IMR-90 (cell line): ENCODE measurements around the gene MTF1. TPM values are rescaled to one million over a fixed set of nuclear protein-coding genes. Genes with fewer than 3 reads are reported as not detected.
"Not testable (repeated sequence)": the region's sequence is repeated elsewhere in the genome, so short reads cannot be mapped to it uniquely, and the experiment has no call there.

Experiments
- ATAC-seq: fragments of 200-7000 bp; cut with Tn5 transposase; 2 replicates; pipeline ENCODE4 v1.9.1; 2020; ENCODE audit warnings: low read depth, mild to moderate bottlenecking, moderate library complexity
- BruUV-seq: library from RNA; stranded (reverse); fragments of 400-500 nt; replicated peaks from 2 replicates; lab custom pipeline; 2021; lab: Mats Ljungman, UMichigan
- CTCF ChIA-PET: fragments of 300-600 bp; formaldehyde crosslinking; extraction: SDS; loops from one replicate; lab custom pipeline; 2021; ENCODE audit warnings: antibody characterized with exemption; lab: Yijun Ruan, JAX
- POLR2A ChIA-PET: fragments of 300-600 bp; sonication (Branson Sonifier 250); formaldehyde crosslinking; loops from one replicate; lab custom pipeline; 2022; ENCODE audit warnings: antibody characterized with exemption; ENCODE audit not compliant: unreplicated experiment; lab: Charles Lee
- DNase-seq: peaks from one replicate; pipeline ENCODE4 v3.0.0; 2013
- H2AFZ ChIP-seq: replicated peaks from 2 replicates; pipeline ENCODE3; 2013; ENCODE audit warnings: low read length, mild to moderate bottlenecking; ENCODE audit not compliant: poor library complexity
- H2AK5ac ChIP-seq: 2 replicates; pipeline ENCODE4 v1.6.1; 2013; ENCODE audit warnings: low read depth, low read length, inconsistent platforms
- H2AK9ac ChIP-seq: replicated peaks from 2 replicates; pipeline ENCODE3; 2013; ENCODE audit warnings: mild to moderate bottlenecking, low read depth, low read length, moderate library complexity; ENCODE audit not compliant: poor library complexity
- H2BK120ac ChIP-seq: 2 replicates; pipeline ENCODE4 v1.6.1; 2013; ENCODE audit warnings: low read depth, low read length, inconsistent platforms
- H2BK15ac ChIP-seq: 3 replicates; pipeline ENCODE4 v1.6.1; 2013; ENCODE audit warnings: low read depth, low read length, inconsistent platforms
- H2BK20ac ChIP-seq: 2 replicates; pipeline ENCODE4 v1.6.1; 2013; ENCODE audit warnings: low read depth, mild to moderate bottlenecking, inconsistent platforms, low read length, moderate library complexity
- H2BK5ac ChIP-seq: 2 replicates; pipeline ENCODE4 v1.6.1; 2013; ENCODE audit warnings: mild to moderate bottlenecking, low read depth, low read length, inconsistent platforms; ENCODE audit not compliant: poor library complexity, severe bottlenecking
- H3K14ac ChIP-seq: replicated peaks from 2 replicates; pipeline ENCODE4 v1.6.1; 2013; ENCODE audit warnings: low read depth, low read length, inconsistent platforms
- H3K18ac ChIP-seq: 2 replicates; pipeline ENCODE4 v1.6.1; 2013; ENCODE audit warnings: low read depth, low read length, control low read depth
- H3K23ac ChIP-seq: 2 replicates; pipeline ENCODE4 v1.6.1; 2013; ENCODE audit warnings: low read depth, low read length, inconsistent platforms
- H3K27ac ChIP-seq: 2 replicates; pipeline ENCODE4 v1.5.1; 2013; ENCODE audit warnings: mild to moderate bottlenecking, control low read depth, low read length; ENCODE audit not compliant: insufficient read depth
- H3K27me3 ChIP-seq: 2 replicates; pipeline ENCODE4 v1.6.1; 2013; ENCODE audit warnings: low read length; ENCODE audit not compliant: control insufficient read depth, insufficient read depth
- H3K36me3 ChIP-seq: 2 replicates; pipeline ENCODE4 v1.6.1; 2013; ENCODE audit warnings: low read length, mixed read lengths; ENCODE audit not compliant: control insufficient read depth, insufficient read depth
- H3K4ac ChIP-seq: 2 replicates; pipeline ENCODE4 v1.6.1; 2013; ENCODE audit warnings: low read depth, low read length, inconsistent platforms
- H3K4me1 ChIP-seq: 2 replicates; pipeline ENCODE4 v1.6.1; 2013; ENCODE audit warnings: low read length, mixed read lengths; ENCODE audit not compliant: control insufficient read depth, insufficient read depth
- H3K4me2 ChIP-seq: 2 replicates; pipeline ENCODE4 v1.6.1; 2013; ENCODE audit warnings: low read depth, mild to moderate bottlenecking, control low read depth, low read length, moderate library complexity
- H3K4me3 ChIP-seq: 2 replicates; pipeline ENCODE4 v1.5.1; 2013; ENCODE audit warnings: low read depth, mild to moderate bottlenecking, control low read depth, low read length, moderate library complexity; ENCODE audit not compliant: insufficient read depth
- H3K56ac ChIP-seq: 2 replicates; pipeline ENCODE4 v1.6.1; 2013; ENCODE audit warnings: low read length, inconsistent platforms; ENCODE audit not compliant: insufficient read depth; ENCODE audit errors: extremely low read depth
- H3K79me1 ChIP-seq, 2 experiments: 2 replicates each; pipeline ENCODE4 v1.6.1; 2013; ENCODE audit warnings: low read length in 2 of 2, inconsistent platforms in 1 of 2, low read depth in 1 of 2
- H3K9ac ChIP-seq: 2 replicates; pipeline ENCODE4 v1.6.1; 2013; ENCODE audit warnings: low read depth, low read length, control low read depth
- H3K9me1 ChIP-seq: 2 replicates; pipeline ENCODE4 v1.6.1; 2013; ENCODE audit warnings: low read length, inconsistent platforms; ENCODE audit not compliant: insufficient read depth
- H3K9me3 ChIP-seq: 2 replicates; pipeline ENCODE4 v1.6.1; 2013; ENCODE audit warnings: low read length; ENCODE audit not compliant: control insufficient read depth, insufficient read depth
- H4K20me1 ChIP-seq: 2 replicates; pipeline ENCODE4 v1.6.1; 2013; ENCODE audit warnings: low read length, inconsistent platforms; ENCODE audit not compliant: insufficient read depth
- H4K5ac ChIP-seq: 2 replicates; pipeline ENCODE4 v1.6.1; 2013; ENCODE audit warnings: mild to moderate bottlenecking, low read depth, low read length, control low read depth
- H4K8ac ChIP-seq, 2 experiments: 2 replicates each; pipeline ENCODE4 v1.6.1; 2013; ENCODE audit warnings: low read depth in 2 of 2, low read length in 2 of 2, control low read depth in 1 of 2, inconsistent platforms in 1 of 2
- H4K91ac ChIP-seq: 2 replicates; pipeline ENCODE4 v1.6.1; 2013; ENCODE audit warnings: low read depth, low read length, inconsistent platforms; ENCODE audit not compliant: insufficient read depth
- WGBS, 2 experiments: methylation state at CpG; one replicate each; pipeline versions ENCODE4 v1.1.5 to v1.1.7; 2013; ENCODE audit warnings: missing lambda C conversion rate in 2 of 2; ENCODE audit not compliant: insufficient read length in 1 of 2; ENCODE audit errors: extremely low coverage in 2 of 2; 5-methylcytosine and 5-hydroxymethylcytosine counted together
- dilution Hi-C: fragments of 300-500 bp; cut with HindIII; formaldehyde crosslinking; loops from one replicate; pipeline ENCODE4 v1.14.3; 2018; ENCODE audit warnings: low sequenced_read_pairs; ENCODE audit not compliant: unreplicated experiment
- in situ Hi-C: fragments of 300-500 bp; cut with MboI; formaldehyde crosslinking; loops from 3 replicates; pipeline ENCODE4 v1.14.3; 2019; ENCODE audit warnings: low sequenced_read_pairs, inconsistent platforms, mixed read lengths
- intact Hi-C: fragments of 100-400 bp; cut with micrococcal nuclease; formaldehyde crosslinking; loops from 2 replicates; pipeline ENCODE4 v1.10.0; 2022
- polyA plus RNA-seq, 3 experiments: library from polyadenylated mRNA; depleted of rRNA; stranded (reverse); fragments of >200 nt; gene quantifications; 2 replicates each; pipeline ENCODE4 v1.2.3, GENCODE V29; 2012; ENCODE audit warnings: low replicate concordance in 1 of 3
- total RNA-seq: library from RNA; depleted of rRNA; stranded (reverse); fragments of >200 nt; gene quantifications from 2 replicates; pipeline ENCODE4 v1.2.3, GENCODE V29; 2012

Gene MTF1
- total and polyA plus RNA-seq, 2 of the 4 experiments (the other 2 are of a cell fraction), result 2.3 to 4.7 TPM

GRCh38 chr1:37907416-37908125, 48.2 kb upstream of the MTF1 start:
- in situ Hi-C loops, H3K27ac ChIP-seq, H3K27me3 ChIP-seq, CTCF ChIA-PET, H4K20me1 ChIP-seq, H2AK5ac ChIP-seq, H2BK5ac ChIP-seq, H3K4me2 ChIP-seq, dilution Hi-C loops, H3K23ac ChIP-seq, H3K9ac ChIP-seq, H3K9me1 ChIP-seq, H2BK120ac ChIP-seq, H4K5ac ChIP-seq, H4K91ac ChIP-seq, H3K4ac ChIP-seq, BruUV-seq, H3K56ac ChIP-seq, H3K14ac ChIP-seq, H2BK15ac ChIP-seq, H4K8ac ChIP-seq, POLR2A ChIA-PET, H3K18ac ChIP-seq, H2BK20ac ChIP-seq, H2AK9ac ChIP-seq, DNase-seq, H3K79me1 ChIP-seq, ATAC-seq, intact Hi-C loops, H3K4me1 ChIP-seq, H2AFZ ChIP-seq, H3K9me3 ChIP-seq, H3K4me3 ChIP-seq: not testable (repeated sequence)
- peaks cover 12% of the 10 kb centered on the region for H3K36me3 ChIP-seq
- WGBS, 2 experiments, result no CpG with 5 or more reads among the region's 6 CpGs

GRCh38 chr1:37906591-37906990, 47.2 kb upstream of the MTF1 start:
- dilution Hi-C loops, H4K91ac ChIP-seq, H4K5ac ChIP-seq, H3K9me1 ChIP-seq, H2AK9ac ChIP-seq, DNase-seq, in situ Hi-C loops, H3K18ac ChIP-seq, H3K14ac ChIP-seq, intact Hi-C loops, ATAC-seq, BruUV-seq, H3K23ac ChIP-seq, H2BK15ac ChIP-seq, H4K8ac ChIP-seq, H4K20me1 ChIP-seq, H3K4me3 ChIP-seq, H3K27ac ChIP-seq, H3K9ac ChIP-seq, H2BK120ac ChIP-seq, H3K4me2 ChIP-seq, H3K36me3 ChIP-seq, H3K56ac ChIP-seq, H3K4ac ChIP-seq, POLR2A ChIA-PET, H2BK20ac ChIP-seq, H3K4me1 ChIP-seq, H3K9me3 ChIP-seq, CTCF ChIA-PET, H3K79me1 ChIP-seq, H2AFZ ChIP-seq, H3K27me3 ChIP-seq, H2AK5ac ChIP-seq, H2BK5ac ChIP-seq: not testable (repeated sequence)
- no CpG with 5 or more reads among the region's 3 CpGs for WGBS, 2 experiments
